Activated CD4-positive, alpha-beta memory T cell treated with anti-CD3 and anti-CD28 coated beads, Interleukin-2, amount 10 ng/mL, durations not matched to agents 7 days and 5 days (primary cell): ENCODE data around the gene TNKS1BP1. TPM values are rescaled to one million over a fixed set of nuclear protein-coding genes. Genes with fewer than 3 reads are reported as not detected.
"Not testable (repeated sequence)": the region's sequence is repeated elsewhere in the genome, so short reads cannot be mapped to it uniquely, and the experiment has no call there.

Experiments
- CTCF ChIA-PET: fragments of 350-600 bp; sonication (Branson Sonifier 250); formaldehyde crosslinking; loops from one replicate; lab custom pipeline; 2021; ENCODE audit warnings: antibody characterized with exemption, inconsistent platforms; lab: Charles Lee
- POLR2A ChIA-PET: fragments of 350-600 bp; sonication (Branson Sonifier 250); formaldehyde crosslinking; loops from one replicate; lab custom pipeline; 2021; ENCODE audit warnings: antibody characterized with exemption; lab: Charles Lee
- DNase-seq: peaks from one replicate; pipeline ENCODE4 v3.0.0-alpha.2; 2020
- H3K27ac Mint-ChIP-seq: one replicate; pipeline ENCODE4 v1.8.0; 2021; ENCODE audit warnings: mild to moderate bottlenecking, mixed read lengths
- H3K27me3 Mint-ChIP-seq: one replicate; pipeline ENCODE4 v1.8.0; 2021; ENCODE audit warnings: mixed read lengths
- H3K36me3 Mint-ChIP-seq: one replicate; pipeline ENCODE4 v1.8.0; 2021; ENCODE audit warnings: low read depth, mixed read lengths
- H3K4me1 Mint-ChIP-seq: one replicate; pipeline ENCODE4 v1.8.0; 2021; ENCODE audit warnings: mixed read lengths
- H3K4me3 Mint-ChIP-seq: one replicate; pipeline ENCODE4 v1.8.0; 2021; ENCODE audit warnings: mild to moderate bottlenecking, mixed read lengths
- H3K9me3 Mint-ChIP-seq: one replicate; pipeline ENCODE4 v1.8.0; 2021; ENCODE audit warnings: mixed read lengths
- total RNA-seq, 2 experiments: library from RNA; stranded (reverse); gene quantifications; one replicate each; pipeline ENCODE4 v1.2.3, GENCODE V29; 2021

The TNKS1BP1 gene
- total RNA-seq, 2 experiments from 2014 or later: 9.9 to 10.7 TPM

- Mint-ChIP-seq H3K27me3 (peaks cover 17% of the 10 kb centered on the region), H3K4me1 (peaks cover 2% of the 10 kb centered on the region), H3K9me3 (no peaks in the 10 kb centered on the region), H3K36me3 (no peaks in the 10 kb centered on the region), H3K27ac (no peak overlapping the region), H3K4me3 (no peak overlapping the region)
- no peak for DNase-seq
- ChIA-PET POLR2A (no interaction called here), CTCF (no interaction called here)
Observed at GRCh38 chr11:57287884-57288283, 36.9 kb downstream of the TNKS1BP1 start.

GRCh38 chr11:57283231-57283990 is 41.3 kb downstream of the TNKS1BP1 start:
- peaks cover 11% of the 10 kb centered on the region for H3K27me3 Mint-ChIP-seq
- H3K9me3 Mint-ChIP-seq: no peaks in the 10 kb centered on the region
- peaks cover 2% of the 10 kb centered on the region for H3K4me1 Mint-ChIP-seq
- DNase-seq: no peak
- ChIA-PET CTCF (no interaction called here), POLR2A (no interaction called here)
- H3K36me3 Mint-ChIP-seq: no peaks in the 10 kb centered on the region
- H3K27ac Mint-ChIP-seq: no peak overlapping the region
- H3K4me3 Mint-ChIP-seq: no peak overlapping the region

GRCh38 chr11:57281546-57281945 is 43.2 kb downstream of the TNKS1BP1 start:
- H3K4me3 Mint-ChIP-seq, H3K36me3 Mint-ChIP-seq, POLR2A ChIA-PET, CTCF ChIA-PET, H3K9me3 Mint-ChIP-seq, H3K4me1 Mint-ChIP-seq, DNase-seq, H3K27ac Mint-ChIP-seq: not testable (repeated sequence)
- peaks cover 20% of the 10 kb centered on the region for H3K27me3 Mint-ChIP-seq

- Mint-ChIP-seq H3K4me3 (no peak overlapping the region), H3K4me1 (peaks cover 4% of the 10 kb centered on the region), H3K36me3 (no peaks in the 10 kb centered on the region), H3K27ac (no peak overlapping the region), H3K9me3 (no peaks in the 10 kb centered on the region), H3K27me3 (peaks cover 30% of the 10 kb centered on the region)
- POLR2A ChIA-PET: no interaction called here
- CTCF ChIA-PET: interaction anchor here (0.7 kb wide), 1 partner anchor 27 kb away, joined by 3 read pairs; no protein-coding TSS in a partner anchor
- DNase-seq: no peak
Observed at GRCh38 chr11:57279116-57279515, 45.6 kb downstream of the TNKS1BP1 start.

GRCh38 chr11:57278721-57279095 is 46.0 kb downstream of the TNKS1BP1 start:
- Mint-ChIP-seq H3K27me3 (peaks cover 31% of the 10 kb centered on the region), H3K36me3 (no peaks in the 10 kb centered on the region), H3K9me3 (no peaks in the 10 kb centered on the region), H3K27ac (no peak overlapping the region), H3K4me1 (peaks cover 4% of the 10 kb centered on the region), H3K4me3 (no peak overlapping the region)
- ChIA-PET POLR2A (no interaction called here), CTCF (interaction anchor here (0.7 to 1.5 kb wide), 2 partner anchors 15 to 27 kb away, joined by 3 to 4 read pairs; no protein-coding TSS in a partner anchor)
- DNase-seq: no peak

GRCh38 chr11:57277845-57278720 is 46.7 kb downstream of the TNKS1BP1 start:
- Mint-ChIP-seq H3K4me3 (no peak overlapping the region), H3K27ac (no peak overlapping the region), H3K4me1 (peaks cover 4% of the 10 kb centered on the region), H3K27me3 (peaks cover 31% of the 10 kb centered on the region), H3K9me3 (no peaks in the 10 kb centered on the region), H3K36me3 (no peaks in the 10 kb centered on the region)
- DNase-seq: peak; percentile 33
- CTCF ChIA-PET: interaction anchor here (0.7 to 1.5 kb wide), 2 partner anchors 16 to 26 kb away, joined by 3 to 4 read pairs; no protein-coding TSS in a partner anchor
- POLR2A ChIA-PET: no interaction called here

- POLR2A ChIA-PET: no interaction called here
- DNase-seq: no peak
- Mint-ChIP-seq H3K36me3 (no peaks in the 10 kb centered on the region), H3K4me3 (no peak overlapping the region), H3K9me3 (no peaks in the 10 kb centered on the region), H3K27ac (no peak overlapping the region), H3K4me1 (peaks cover 2% of the 10 kb centered on the region), H3K27me3 (peaks cover 31% of the 10 kb centered on the region)
- CTCF ChIA-PET: interaction anchor here (1.5 kb wide), 1 partner anchor 17 kb away, joined by 4 read pairs; no protein-coding TSS in a partner anchor
Observed at GRCh38 chr11:57276971-57277675, 47.6 kb downstream of the TNKS1BP1 start.

- ChIA-PET CTCF (no interaction called here), POLR2A (no interaction called here)
- no peak for DNase-seq
- H3K27ac Mint-ChIP-seq: no peak overlapping the region
- no peak overlapping the region for H3K4me3 Mint-ChIP-seq
- H3K27me3 Mint-ChIP-seq: peaks cover 31% of the 10 kb centered on the region
- peaks cover 2% of the 10 kb centered on the region for H3K4me1 Mint-ChIP-seq
- H3K36me3 Mint-ChIP-seq: no peaks in the 10 kb centered on the region
- no peaks in the 10 kb centered on the region for H3K9me3 Mint-ChIP-seq
Observed at GRCh38 chr11:57276169-57276970, 48.4 kb downstream of the TNKS1BP1 start.

- CTCF ChIA-PET: interaction anchor here (2.9 kb wide), 1 partner anchor 26 kb away, joined by 12 read pairs; no protein-coding TSS in a partner anchor
- Mint-ChIP-seq H3K4me1 (peaks cover 2% of the 10 kb centered on the region), H3K9me3 (no peaks in the 10 kb centered on the region)
Observed at GRCh38 chr11:57275582-57275981, 49.2 kb downstream of the TNKS1BP1 start.

GRCh38 chr11:57274904-57275498 is 49.8 kb downstream of the TNKS1BP1 start:
- Mint-ChIP-seq H3K4me1 (peaks cover 2% of the 10 kb centered on the region), H3K36me3 (no peaks in the 10 kb centered on the region), H3K27me3 (peaks cover 31% of the 10 kb centered on the region), H3K27ac (no peak overlapping the region), H3K4me3 (no peak overlapping the region), H3K9me3 (no peaks in the 10 kb centered on the region)
- no peak for DNase-seq
- ChIA-PET POLR2A (no interaction called here), CTCF (interaction anchor here (2.9 kb wide), 1 partner anchor 25 kb away, joined by 12 read pairs; no protein-coding TSS in a partner anchor)

More at GRCh38 chr11:57275582-57275981, 49.2 kb downstream of the TNKS1BP1 start:
- no peak for DNase-seq
- H3K27me3 Mint-ChIP-seq: peaks cover 31% of the 10 kb centered on the region
- POLR2A ChIA-PET: no interaction called here
- no peaks in the 10 kb centered on the region for H3K36me3 Mint-ChIP-seq
- H3K27ac Mint-ChIP-seq: no peak overlapping the region
- H3K4me3 Mint-ChIP-seq: no peak overlapping the region

- Mint-ChIP-seq H3K36me3 (no peaks in the 10 kb centered on the region), H3K4me1 (peaks cover 2% of the 10 kb centered on the region), H3K27me3 (peaks cover 22% of the 10 kb centered on the region), H3K4me3 (no peak overlapping the region), H3K9me3 (no peaks in the 10 kb centered on the region), H3K27ac (no peak overlapping the region)
- CTCF ChIA-PET: interaction anchor here (2.9 kb wide), 1 partner anchor 24 kb away, joined by 12 read pairs; no protein-coding TSS in a partner anchor
- POLR2A ChIA-PET: no interaction called here
- no peak for DNase-seq
Observed at GRCh38 chr11:57273448-57274058, 51.2 kb downstream of the TNKS1BP1 start.
